Tibial artery (tissue), 4 donors: ENCODE data around the gene SERPINB6.
"Not testable (repeated sequence)": the region's sequence is repeated elsewhere in the genome, so short reads cannot be mapped to it uniquely, and the experiment has no call there.

Experiments
- DNase-seq, 2 donors: peaks; one replicate each; pipeline ENCODE4 v3.0.0-alpha.2; 2019
- H3K27ac ChIP-seq, 2 donors: fragments of 200-600 bp; sonication (generic) in 1 of 2; 1 replicate in 1 of 2; 2 replicates in 1 of 2; pipeline ENCODE4 v1.5.1; 2018 to 2019; ENCODE audit warnings: mild to moderate bottlenecking in 1 of 2
- H3K27me3 ChIP-seq, 2 donors: fragments of 200-600 bp; sonication (generic) in 1 of 2; one replicate each; pipeline versions ENCODE4 v1.5.1 to v1.6.0; 2016 to 2019
- H3K36me3 ChIP-seq, 3 donors: fragments of 200-600 bp; sonication (generic) in 2 of 3; one replicate each; pipeline ENCODE4 v1.5.1; 2016 to 2019; ENCODE audit warnings: mild to moderate bottlenecking in 2 of 3
- H3K4me1 ChIP-seq, 4 donors: fragments of 200-600 bp; sonication (generic) in 2 of 4; 1 replicate in 3 of 4; 2 replicates in 1 of 4; pipeline ENCODE4 v1.5.1; 2016 to 2019
- H3K4me3 ChIP-seq, 2 donors: fragments of 200-600 bp; sonication (generic) in 1 of 2; 1 replicate in 1 of 2; 2 replicates in 1 of 2; pipeline ENCODE4 v1.5.1; 2018 to 2019; ENCODE audit warnings: mild to moderate bottlenecking in 2 of 2
- H3K9me3 ChIP-seq, 3 donors: fragments of 200-600 bp; sonication (generic) in 1 of 3; one replicate each; pipeline ENCODE4 v1.5.1; 2016 to 2019
- CTCF ChIP-seq, 2 experiments: fragments of 200-600 bp in 1 of 2; fragments of 450-650 bp in 1 of 2; IDR thresholded peaks; one replicate each; pipeline ENCODE4 v1.5.1; 2017 to 2019; ENCODE audit warnings: antibody characterized with exemption in 2 of 2, mild to moderate bottlenecking in 1 of 2, moderate library complexity in 1 of 2
- intact Hi-C: fragments of 100-400 bp; cut with DNase I; formaldehyde crosslinking; loops from one replicate; pipeline ENCODE4 v1.15.0; 2023; ENCODE audit warnings: low total_unique reads

Gene SERPINB6

GRCh38 chr6:2935566-2936291, 35.6 kb downstream of the SERPINB6 start:
- Histone ChIP-seq H3K27me3 (no peaks in the 10 kb centered on the region), H3K36me3 (no peaks in the 10 kb centered on the region), H3K9me3 (no peaks in the 10 kb centered on the region), H3K27ac (no peak overlapping the region), H3K4me1 (peaks cover 0 to 9% (median 6%) of the 10 kb centered on the region in 4 donors), H3K4me3 (no peak overlapping the region)
- intact Hi-C loops, result no loop called here
- no peak for DNase-seq
- TF ChIP-seq CTCF (IDR thresholded peaks at IDR 0.05), result no peak

- no peak for TF ChIP-seq CTCF (IDR thresholded peaks at IDR 0.05)
- Histone ChIP-seq H3K27me3 (no peaks in the 10 kb centered on the region), H3K27ac (no peak overlapping the region), H3K36me3 (no peaks in the 10 kb centered on the region), H3K4me1 (peaks cover 0 to 9% (median 6%) of the 10 kb centered on the region in 4 donors), H3K4me3 (no peak overlapping the region), H3K9me3 (no peaks in the 10 kb centered on the region)
- DNase-seq, result no peak
- intact Hi-C loops, result loop anchor here (5.0 kb wide), 2 partner anchors 92 to 142 kb away; partner anchors contain the start of gene SERPINB1
Observed at GRCh38 chr6:2934057-2934456, 37.3 kb downstream of the SERPINB6 start.

GRCh38 chr6:2932911-2933310, 38.5 kb downstream of the SERPINB6 start:
- intact Hi-C loops, result loop anchor here (5.0 kb wide), 2 partner anchors 91 to 141 kb away; partner anchors contain the start of gene SERPINB1
- not testable (repeated sequence) for H3K4me3 ChIP-seq, DNase-seq, H3K4me1 ChIP-seq, H3K27me3 ChIP-seq, H3K36me3 ChIP-seq, H3K9me3 ChIP-seq, H3K27ac ChIP-seq

GRCh38 chr6:2931970-2932748, 39.2 kb downstream of the SERPINB6 start:
- H3K27me3 ChIP-seq, result no peaks in the 10 kb centered on the region
- DNase-seq, result peak; percentile 83 to 87
- peak; percentile 93 to 99 for TF ChIP-seq CTCF (IDR thresholded peaks at IDR 0.05)
- H3K27ac ChIP-seq, result no peak overlapping the region
- H3K9me3 ChIP-seq, result no peaks in the 10 kb centered on the region
- no peak overlapping the region for H3K4me3 ChIP-seq
- H3K36me3 ChIP-seq, result no peaks in the 10 kb centered on the region
- intact Hi-C loops, result loop anchor here (5.0 kb wide), 2 partner anchors 90 to 140 kb away; partner anchors contain the start of gene SERPINB1
- H3K4me1 ChIP-seq, result peaks cover 0 to 7% (median 4%) of the 10 kb centered on the region in 4 donors

GRCh38 chr6:2931055-2931454, 40.3 kb downstream of the SERPINB6 start:
- Histone ChIP-seq H3K36me3 (no peaks in the 10 kb centered on the region), H3K9me3 (no peaks in the 10 kb centered on the region), H3K27me3 (no peaks in the 10 kb centered on the region), H3K4me1 (peaks cover 0 to 7% (median 4%) of the 10 kb centered on the region in 4 donors), H3K27ac (no peak overlapping the region), H3K4me3 (no peak overlapping the region)
- intact Hi-C loops, result loop anchor here (5.0 kb wide), 2 partner anchors 89 to 139 kb away; partner anchors contain the start of gene SERPINB1
- TF ChIP-seq CTCF (IDR thresholded peaks at IDR 0.05), result no peak
- DNase-seq, result no peak

GRCh38 chr6:2927931-2928330, 43.4 kb downstream of the SERPINB6 start:
- H3K27me3 ChIP-seq, intact Hi-C loops, H3K4me3 ChIP-seq, H3K9me3 ChIP-seq, DNase-seq, H3K4me1 ChIP-seq, H3K27ac ChIP-seq, H3K36me3 ChIP-seq: not testable (repeated sequence)

- intact Hi-C loops, H3K4me1 ChIP-seq, H3K36me3 ChIP-seq, H3K27ac ChIP-seq, H3K4me3 ChIP-seq, H3K9me3 ChIP-seq, DNase-seq, H3K27me3 ChIP-seq: not testable (repeated sequence)
Observed at GRCh38 chr6:2925842-2926747, 45.3 kb downstream of the SERPINB6 start.
